HFFc6 (cell line): ENCODE measurements around the gene TBCCD1. TPM values are rescaled to one million over a fixed set of nuclear protein-coding genes. Genes with fewer than 3 reads are reported as not detected.

Experiments used
- DNase-seq: peaks from one replicate; pipeline ENCODE4 v3.0.0-alpha.2; 2018
- H3K27ac Mint-ChIP-seq: 2 replicates; pipeline ENCODE4 v1.8.0; 2020; ENCODE audit warnings: mild to moderate bottlenecking, mixed read lengths
- H3K27me3 Mint-ChIP-seq: 2 replicates; pipeline ENCODE4 v1.8.0; 2021; ENCODE audit warnings: mild to moderate bottlenecking, moderate library complexity, mixed read lengths; ENCODE audit not compliant: insufficient read depth
- H3K36me3 Mint-ChIP-seq: 2 replicates; pipeline ENCODE4 v1.8.0; 2021; ENCODE audit warnings: low read depth, mixed read lengths
- H3K4me1 Mint-ChIP-seq: 2 replicates; pipeline ENCODE4 v1.8.0; 2020; ENCODE audit warnings: low read depth, mixed read lengths
- H3K4me3 Mint-ChIP-seq: 2 replicates; pipeline ENCODE4 v1.8.0; 2020; ENCODE audit warnings: mild to moderate bottlenecking, moderate library complexity, mixed read lengths
- H3K9me3 Mint-ChIP-seq: 2 replicates; pipeline ENCODE4 v1.8.0; 2020; ENCODE audit warnings: mild to moderate bottlenecking, mixed read lengths
- CTCF ChIP-seq: fragments of 200-600 bp; sonication (generic); IDR thresholded peaks from 2 replicates; pipeline ENCODE4 v1.5.0; 2021; ENCODE audit warnings: antibody characterized with exemption, mild to moderate bottlenecking
- total RNA-seq, 6 experiments: library from RNA; stranded (reverse); fragmentation: NEBNext Ultra II Directional; extraction: Animal tissue kit (Norgen Biotek cat#: 25700); gene quantifications; 2 replicates in 1 of 6; 3 replicates in 5 of 6; pipeline ENCODE4 v1.2.3, GENCODE V29; 2021

The TBCCD1 gene
- total RNA-seq, 6 experiments from 2014 or later, result 4.8 to 8.0 (median 6.0) TPM

- H3K4me1 Mint-ChIP-seq, result no peaks in the 10 kb centered on the region
- no peak overlapping the region for H3K27ac Mint-ChIP-seq
- H3K4me3 Mint-ChIP-seq, result no peak overlapping the region
- no peaks in the 10 kb centered on the region for H3K9me3 Mint-ChIP-seq
- no peaks in the 10 kb centered on the region for H3K36me3 Mint-ChIP-seq
- peaks cover 17% of the 10 kb centered on the region for H3K27me3 Mint-ChIP-seq
- no peak for DNase-seq
- TF ChIP-seq CTCF, result no peak
Measured at GRCh38 chr3:186510374-186511079, 56.6 kb downstream of the TBCCD1 start.

- Mint-ChIP-seq H3K4me3 (no peak overlapping the region), H3K4me1 (no peaks in the 10 kb centered on the region), H3K36me3 (no peaks in the 10 kb centered on the region), H3K27ac (no peak overlapping the region), H3K27me3 (peaks cover 13% of the 10 kb centered on the region), H3K9me3 (no peaks in the 10 kb centered on the region)
- no peak for DNase-seq
- no peak for TF ChIP-seq CTCF
Measured at GRCh38 chr3:186509423-186509822, 57.7 kb downstream of the TBCCD1 start.

- no peak overlapping the region for H3K4me3 Mint-ChIP-seq
- no peaks in the 10 kb centered on the region for H3K36me3 Mint-ChIP-seq
- peaks cover 25% of the 10 kb centered on the region for H3K27me3 Mint-ChIP-seq
- no peaks in the 10 kb centered on the region for H3K9me3 Mint-ChIP-seq
- no peaks in the 10 kb centered on the region for H3K4me1 Mint-ChIP-seq
- no peak for DNase-seq
- TF ChIP-seq CTCF, result no peak
- no peak overlapping the region for H3K27ac Mint-ChIP-seq
Measured at GRCh38 chr3:186506857-186507256, 60.3 kb downstream of the TBCCD1 start.

GRCh38 chr3:186506191-186506739 is 60.9 kb downstream of the TBCCD1 start:
- H3K36me3 Mint-ChIP-seq, result no peaks in the 10 kb centered on the region

GRCh38 chr3:186502966-186503712 is 64.0 kb downstream of the TBCCD1 start:
- TF ChIP-seq CTCF, result no peak
- H3K27me3 Mint-ChIP-seq, result peaks cover 29% of the 10 kb centered on the region
- H3K9me3 Mint-ChIP-seq, result peaks cover 8% of the 10 kb centered on the region; the same call in 1 of the 2 replicates
- H3K4me3 Mint-ChIP-seq, result peak overlapping the region; percentile 36; the same call in 1 of the 2 replicates
- DNase-seq, result no peak
- no peaks in the 10 kb centered on the region for H3K4me1 Mint-ChIP-seq
- H3K27ac Mint-ChIP-seq, result no peak overlapping the region
- no peaks in the 10 kb centered on the region; the same call in 1 of the 2 replicates for H3K36me3 Mint-ChIP-seq

More at GRCh38 chr3:186506191-186506739, 60.9 kb downstream of the TBCCD1 start:
- no peak for TF ChIP-seq CTCF
- no peak overlapping the region for H3K4me3 Mint-ChIP-seq
- peaks cover 20% of the 10 kb centered on the region for H3K27me3 Mint-ChIP-seq
- no peaks in the 10 kb centered on the region for H3K9me3 Mint-ChIP-seq
- H3K27ac Mint-ChIP-seq, result no peak overlapping the region
- no peaks in the 10 kb centered on the region for H3K4me1 Mint-ChIP-seq
- no peak for DNase-seq
